Measurements from ENCODE around the gene PPP2R2D.

Gene PPP2R2D

GRCh38 chr10:131860311-131860710, 40.5 kb upstream of the PPP2R2D start:
- H3K27ac ChIP-seq, result no peak overlapping the region
- no peak for TF ChIP-seq CTCF (conservative IDR thresholded peaks at IDR 0.05)

DNA sequence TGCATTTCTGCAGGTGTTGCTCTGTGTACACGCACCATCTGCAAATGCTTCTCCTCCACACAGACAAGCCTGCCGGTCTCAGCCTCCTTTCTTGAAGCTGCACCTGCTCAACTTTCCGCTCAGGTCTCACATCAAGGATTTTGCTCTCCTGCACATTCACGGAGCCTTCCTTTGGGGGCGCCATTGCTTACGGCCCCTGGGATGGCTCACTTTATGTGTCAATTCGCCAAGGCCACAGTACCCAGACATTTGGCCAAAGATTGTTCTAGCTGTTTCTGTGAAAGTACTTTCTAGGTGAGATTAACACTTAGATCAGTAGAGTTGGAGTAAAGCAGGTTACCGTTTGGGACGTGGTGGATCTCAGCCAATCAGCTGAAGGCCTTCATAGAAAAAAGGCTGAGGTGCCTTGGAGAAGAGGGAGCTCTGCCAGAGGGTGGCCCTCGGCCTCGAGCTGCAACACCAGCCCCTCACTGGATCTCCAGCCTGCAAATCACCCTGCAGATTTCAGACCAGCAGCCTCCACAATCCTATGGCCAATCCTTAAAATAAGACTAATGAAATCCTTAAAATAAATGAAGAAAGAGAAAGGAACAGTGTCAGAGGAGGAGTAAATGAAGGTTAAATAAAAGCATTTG, 39.9 kb upstream of the PPP2R2D start:
- TF ChIP-seq CTCF (conservative IDR thresholded peaks at IDR 0.05), result no peak
- no peak overlapping the region for H3K27ac ChIP-seq

- no peak overlapping the region for H3K27ac ChIP-seq
- no peak for TF ChIP-seq CTCF (conservative IDR thresholded peaks at IDR 0.05)
Measured at GRCh38 chr10:131862548-131862947, 38.3 kb upstream of the PPP2R2D start.

DNA sequence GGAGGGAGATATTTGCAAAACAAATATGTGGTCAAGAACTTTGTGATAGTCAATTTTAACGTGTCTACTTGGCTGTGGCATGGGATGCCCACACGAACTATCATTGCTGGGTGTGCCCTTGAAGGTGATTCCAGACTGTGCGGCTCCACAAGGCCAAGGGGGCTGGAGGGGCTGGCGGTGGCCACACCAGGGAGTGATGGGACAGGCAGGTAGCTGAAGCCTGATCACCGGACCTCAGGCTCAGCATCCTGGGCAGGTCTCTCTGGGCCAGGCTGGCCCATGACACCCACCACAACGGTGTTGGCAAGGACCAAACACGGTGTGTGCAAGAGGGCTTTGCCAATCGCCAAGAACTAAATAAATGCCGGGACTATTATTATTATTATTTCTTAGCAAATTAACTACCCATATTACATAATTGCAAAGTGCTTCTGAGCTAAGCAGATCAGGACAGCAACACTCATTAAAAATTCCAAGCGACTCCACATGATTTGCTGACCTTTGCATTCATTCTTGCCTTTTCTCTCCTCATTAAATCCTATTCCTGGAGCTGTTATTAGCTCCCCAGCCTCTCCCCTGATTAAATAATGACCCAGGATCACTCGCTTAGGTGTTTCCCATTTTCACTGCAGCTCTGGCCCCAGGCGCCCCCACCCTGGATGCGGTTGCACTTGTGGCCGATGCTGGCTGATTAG, 35.4 kb upstream of the PPP2R2D start:
- no peak for TF ChIP-seq CTCF (conservative IDR thresholded peaks at IDR 0.05)
- H3K27ac ChIP-seq, result no peak overlapping the region

- H3K27ac ChIP-seq, result no peak overlapping the region
- TF ChIP-seq CTCF (conservative IDR thresholded peaks at IDR 0.05), result no peak
Measured at GRCh38 chr10:131866673-131867072, 34.1 kb upstream of the PPP2R2D start.

GRCh38 chr10:131868436-131868835, 32.4 kb upstream of the PPP2R2D start:
- no peak for TF ChIP-seq CTCF (conservative IDR thresholded peaks at IDR 0.05)
- no peak overlapping the region for H3K27ac ChIP-seq

- no peak for TF ChIP-seq CTCF (conservative IDR thresholded peaks at IDR 0.05)
- no peak overlapping the region for H3K27ac ChIP-seq
Measured at GRCh38 chr10:131869344-131869743, 31.5 kb upstream of the PPP2R2D start.

Measured in VCaP (cell line).